GM23338 (cell line): ENCODE data around the gene PSG7. TPM values are rescaled to one million over a fixed set of nuclear protein-coding genes. Genes with fewer than 3 reads are reported as not detected.
"Not testable (repeated sequence)": the region's sequence is repeated elsewhere in the genome, so short reads cannot be mapped to it uniquely, and the experiment has no call there.

Source experiments
- ATAC-seq: fragments of 200-7000 bp; cut with Tn5 transposase; 3 replicates; pipeline ENCODE4 v1.9.1; 2020
- DNase-seq: peaks from one replicate; pipeline ENCODE4 v3.0.0-alpha.2; 2015; ENCODE audit warnings: low spot score
- H2AFZ ChIP-seq: fragments of 200-600 bp; sonication (generic); 2 replicates; pipeline ENCODE4 v1.8.0; 2016; ENCODE audit warnings: antibody characterized with exemption, mild to moderate bottlenecking, moderate library complexity
- H3F3A ChIP-seq: fragments of 200-600 bp; sonication (generic); replicated peaks from 2 replicates; pipeline ENCODE4 v1.8.0; 2017; ENCODE audit warnings: antibody characterized with exemption, mixed run types, low read depth
- H3K27ac ChIP-seq: fragments of 200-600 bp; sonication (generic); 2 replicates; pipeline ENCODE4 v1.6.1; 2016; ENCODE audit warnings: low read depth
- H3K27me3 ChIP-seq: fragments of 200-600 bp; sonication (generic); 2 replicates; pipeline ENCODE4 v1.8.0; 2016; ENCODE audit warnings: mild to moderate bottlenecking, mixed run types, moderate library complexity; ENCODE audit not compliant: insufficient read depth
- H3K36me3 ChIP-seq: fragments of 200-600 bp; sonication (generic); 2 replicates; pipeline ENCODE4 v1.8.0; 2016; ENCODE audit warnings: mild to moderate bottlenecking; ENCODE audit not compliant: insufficient read depth
- H3K4me1 ChIP-seq: fragments of 200-600 bp; sonication (generic); 2 replicates; pipeline ENCODE4 v1.8.0; 2016; ENCODE audit warnings: mild to moderate bottlenecking, moderate library complexity; ENCODE audit not compliant: insufficient read depth
- H3K4me2 ChIP-seq: fragments of 200-600 bp; sonication (generic); 2 replicates; pipeline ENCODE4 v1.7.1; 2017; ENCODE audit warnings: mixed run types
- H3K4me3 ChIP-seq: fragments of 200-600 bp; sonication (generic); 2 replicates; pipeline ENCODE4 v1.6.1; 2016; ENCODE audit warnings: mixed run types
- H3K79me2 ChIP-seq: fragments of 200-600 bp; sonication (generic); replicated peaks from 2 replicates; pipeline ENCODE4 v1.8.0; 2017; ENCODE audit warnings: mild to moderate bottlenecking; ENCODE audit not compliant: insufficient read depth
- H3K9me2 ChIP-seq: fragments of 200-600 bp; sonication (generic); 2 replicates; pipeline ENCODE4 v1.8.0; 2017; ENCODE audit not compliant: insufficient read depth
- H4K20me1 ChIP-seq: fragments of 200-600 bp; sonication (generic); replicated peaks from 2 replicates; pipeline ENCODE4 v1.8.0; 2017; ENCODE audit warnings: mild to moderate bottlenecking; ENCODE audit not compliant: insufficient read depth
- H3K27ac Mint-ChIP-seq: 2 replicates; pipeline ENCODE4 v1.8.0; 2020; ENCODE audit warnings: inconsistent platforms, mild to moderate bottlenecking, moderate library complexity, mixed read lengths
- H3K27me3 Mint-ChIP-seq: 3 replicates; pipeline ENCODE4 v1.8.0; 2022; ENCODE audit warnings: low read depth, mild to moderate bottlenecking, moderate library complexity, mixed read lengths, inconsistent platforms; ENCODE audit not compliant: insufficient read depth, poor library complexity
- H3K36me3 Mint-ChIP-seq: 3 replicates; pipeline ENCODE4 v1.8.0; 2021; ENCODE audit warnings: low read depth, mild to moderate bottlenecking, inconsistent platforms, moderate library complexity, mixed read lengths
- H3K4me1 Mint-ChIP-seq: 3 replicates; pipeline ENCODE4 v1.8.0; 2020; ENCODE audit warnings: mild to moderate bottlenecking, inconsistent platforms, mixed read lengths
- H3K4me3 Mint-ChIP-seq: 3 replicates; pipeline ENCODE4 v1.8.0; 2021; ENCODE audit warnings: moderate library complexity, mild to moderate bottlenecking, inconsistent platforms, mixed read lengths
- H3K9me3 Mint-ChIP-seq: 3 replicates; pipeline ENCODE4 v1.8.0; 2020; ENCODE audit warnings: moderate library complexity, mild to moderate bottlenecking, inconsistent platforms, mixed read lengths
- EZH2 ChIP-seq: fragments of 200-600 bp; sonication (generic); IDR thresholded peaks from one replicate; pipeline ENCODE4 v1.8.0; 2017; ENCODE audit warnings: antibody characterized with exemption, mild to moderate bottlenecking, low read depth; ENCODE audit not compliant: unreplicated experiment
- EZH2phosphoT487 ChIP-seq: fragments of 200-600 bp; sonication (generic); IDR thresholded peaks from one replicate; pipeline ENCODE4 v1.8.1; 2018; ENCODE audit warnings: antibody characterized with exemption; ENCODE audit not compliant: unreplicated experiment
- JUNB ChIP-seq: IDR thresholded peaks from one replicate; pipeline ENCODE4 v1.6.1; 2016; ENCODE audit warnings: antibody characterized with exemption; ENCODE audit not compliant: unreplicated experiment
- NANOG ChIP-seq: IDR thresholded peaks from 2 replicates; pipeline ENCODE4 v1.6.1; 2016; ENCODE audit warnings: antibody characterized with exemption, borderline replicate concordance
- POLR2AphosphoS5 ChIP-seq: IDR thresholded peaks from 2 replicates; pipeline ENCODE4 v1.6.1; 2016; ENCODE audit warnings: antibody characterized with exemption, low read depth
- ZNF114 ChIP-seq: fragments of 250-450 bp; sonication (Bioruptor Pico); IDR thresholded peaks from 2 replicates; pipeline ENCODE4 v1.5.0; 2020; ENCODE audit warnings: mild to moderate bottlenecking, moderate library complexity
- long read RNA-seq: library from polyadenylated mRNA; unstranded; transcript quantifications from one replicate; pipeline ENCODE4 v2.0.0, GENCODE V29; 2020; ENCODE audit not compliant: unreplicated experiment
- polyA plus RNA-seq: library from polyadenylated mRNA; unstranded; fragments of >200 nt; fragmentation: Nextera tagmentation; extraction: Ambion mirVana; gene quantifications from 2 replicates; pipeline ENCODE4 v1.2.1, GENCODE V29; 2016
- total RNA-seq: library from RNA; depleted of rRNA; stranded (reverse); fragments of >200 nt; shearing (Covaris generic); gene quantifications from 2 replicates; pipeline ENCODE4 v1.2.3, GENCODE V29; 2014; rRNA removed
- TF ChIP-seq, protein P1 (sequence below): IDR thresholded peaks from 2 replicates; pipeline ENCODE4 v1.6.1; 2016; ENCODE audit warnings: antibody characterized with exemption
- TF ChIP-seq, protein P2 (sequence below): IDR thresholded peaks from one replicate; pipeline ENCODE4 v1.6.1; 2018; ENCODE audit warnings: antibody characterized with exemption; ENCODE audit not compliant: unreplicated experiment

PSG7 gene
- not detected in 2 replicates for total RNA-seq
- not detected in 2 replicates for polyA plus RNA-seq
- long read RNA-seq, result 0 reads

DNA sequence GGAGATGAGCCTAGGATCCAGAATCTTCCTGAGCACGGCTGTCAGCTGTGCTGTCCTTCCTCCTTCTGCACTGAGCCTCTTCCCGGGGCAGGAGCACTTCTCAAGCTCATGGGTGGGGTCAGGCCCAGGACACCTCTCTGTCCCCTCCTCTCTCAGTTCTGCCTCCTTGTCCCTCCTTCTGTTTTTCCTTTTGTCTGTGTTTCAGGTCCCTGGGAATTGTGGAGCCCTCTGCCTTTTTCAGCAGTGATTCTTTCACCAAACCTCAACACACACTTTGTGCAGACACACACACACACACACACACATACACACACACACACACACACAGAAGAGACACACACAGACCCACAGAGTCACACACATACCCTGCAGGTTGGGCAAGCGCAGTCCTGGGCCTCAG, at the start of gene PSG7:
TSS of gene PSG7 (minus strand) at position 101 of the 400 bp plus-strand sequence. CDS start 131 bp downstream, outside the sequence.
- H2AFZ ChIP-seq, H4K20me1 ChIP-seq, H3K27me3 ChIP-seq, H3K79me2 ChIP-seq, H3K36me3 ChIP-seq, H3K9me2 ChIP-seq, DNase-seq, H3K27ac ChIP-seq, H3K4me2 ChIP-seq, H3K4me1 Mint-ChIP-seq, H3K27ac Mint-ChIP-seq, H3K4me3 ChIP-seq, H3F3A ChIP-seq, H3K4me3 Mint-ChIP-seq, ATAC-seq, H3K4me1 ChIP-seq: not testable (repeated sequence)
- Mint-ChIP-seq H3K9me3 (peaks cover 100% of the 10 kb centered on the region), H3K27me3 (peaks cover 10% of the 10 kb centered on the region), H3K36me3 (peaks cover 26% of the 10 kb centered on the region; the same call in 2 of the 3 replicates)

DNA sequence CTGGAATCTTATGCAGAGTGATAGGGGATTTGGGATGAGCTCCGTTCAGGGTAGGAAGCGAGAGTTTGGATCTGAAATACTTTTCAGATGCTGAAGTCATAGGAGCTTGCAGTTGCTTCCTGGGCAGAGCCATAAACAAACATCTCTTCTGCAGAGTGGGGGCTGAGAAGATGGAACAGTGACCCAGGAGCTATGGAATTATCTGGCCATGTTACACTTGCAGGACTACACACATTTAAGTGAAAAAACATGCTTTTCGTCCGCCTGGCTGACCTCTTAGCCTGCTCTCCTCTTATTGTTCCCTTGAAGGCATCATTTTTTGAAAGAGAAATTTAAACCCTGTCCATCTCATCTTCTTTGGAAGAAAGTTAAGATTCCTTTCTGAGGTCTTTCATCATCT, 48.6 kb upstream of the PSG7 start:
- Mint-ChIP-seq H3K27me3 (peaks cover 7% of the 10 kb centered on the region), H3K9me3 (peaks cover 85% of the 10 kb centered on the region), H3K27ac (no peak overlapping the region), H3K4me3 (no peak overlapping the region), H3K36me3 (peaks cover 23% of the 10 kb centered on the region), H3K4me1 (no peaks in the 10 kb centered on the region)
- H3K27ac ChIP-seq, result no peak overlapping the region
- H3K4me1 ChIP-seq, result no peaks in the 10 kb centered on the region
- H4K20me1 ChIP-seq, result no peaks in the 10 kb centered on the region
- H3K4me3 ChIP-seq, result no peak overlapping the region
- no peaks in the 10 kb centered on the region for H3K36me3 ChIP-seq
- H3K27me3 ChIP-seq, result no peaks in the 10 kb centered on the region
- no peaks in the 10 kb centered on the region for H3K9me2 ChIP-seq
- H3K4me2 ChIP-seq, result no peak overlapping the region
- DNase-seq (no peak), ATAC-seq (no peak)
- no peaks in the 10 kb centered on the region for H3K79me2 ChIP-seq
- no peak for TF ChIP-seq EZH2phosphoT487
- no peak for TF ChIP-seq ZNF114
- TF ChIP-seq JUNB, result no peak
- TF ChIP-seq EZH2, result no peak
- TF ChIP-seq, protein P1, sequence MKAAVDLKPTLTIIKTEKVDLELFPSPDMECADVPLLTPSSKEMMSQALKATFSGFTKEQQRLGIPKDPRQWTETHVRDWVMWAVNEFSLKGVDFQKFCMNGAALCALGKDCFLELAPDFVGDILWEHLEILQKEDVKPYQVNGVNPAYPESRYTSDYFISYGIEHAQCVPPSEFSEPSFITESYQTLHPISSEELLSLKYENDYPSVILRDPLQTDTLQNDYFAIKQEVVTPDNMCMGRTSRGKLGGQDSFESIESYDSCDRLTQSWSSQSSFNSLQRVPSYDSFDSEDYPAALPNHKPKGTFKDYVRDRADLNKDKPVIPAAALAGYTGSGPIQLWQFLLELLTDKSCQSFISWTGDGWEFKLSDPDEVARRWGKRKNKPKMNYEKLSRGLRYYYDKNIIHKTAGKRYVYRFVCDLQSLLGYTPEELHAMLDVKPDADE, result no peak
- TF ChIP-seq, protein P2, sequence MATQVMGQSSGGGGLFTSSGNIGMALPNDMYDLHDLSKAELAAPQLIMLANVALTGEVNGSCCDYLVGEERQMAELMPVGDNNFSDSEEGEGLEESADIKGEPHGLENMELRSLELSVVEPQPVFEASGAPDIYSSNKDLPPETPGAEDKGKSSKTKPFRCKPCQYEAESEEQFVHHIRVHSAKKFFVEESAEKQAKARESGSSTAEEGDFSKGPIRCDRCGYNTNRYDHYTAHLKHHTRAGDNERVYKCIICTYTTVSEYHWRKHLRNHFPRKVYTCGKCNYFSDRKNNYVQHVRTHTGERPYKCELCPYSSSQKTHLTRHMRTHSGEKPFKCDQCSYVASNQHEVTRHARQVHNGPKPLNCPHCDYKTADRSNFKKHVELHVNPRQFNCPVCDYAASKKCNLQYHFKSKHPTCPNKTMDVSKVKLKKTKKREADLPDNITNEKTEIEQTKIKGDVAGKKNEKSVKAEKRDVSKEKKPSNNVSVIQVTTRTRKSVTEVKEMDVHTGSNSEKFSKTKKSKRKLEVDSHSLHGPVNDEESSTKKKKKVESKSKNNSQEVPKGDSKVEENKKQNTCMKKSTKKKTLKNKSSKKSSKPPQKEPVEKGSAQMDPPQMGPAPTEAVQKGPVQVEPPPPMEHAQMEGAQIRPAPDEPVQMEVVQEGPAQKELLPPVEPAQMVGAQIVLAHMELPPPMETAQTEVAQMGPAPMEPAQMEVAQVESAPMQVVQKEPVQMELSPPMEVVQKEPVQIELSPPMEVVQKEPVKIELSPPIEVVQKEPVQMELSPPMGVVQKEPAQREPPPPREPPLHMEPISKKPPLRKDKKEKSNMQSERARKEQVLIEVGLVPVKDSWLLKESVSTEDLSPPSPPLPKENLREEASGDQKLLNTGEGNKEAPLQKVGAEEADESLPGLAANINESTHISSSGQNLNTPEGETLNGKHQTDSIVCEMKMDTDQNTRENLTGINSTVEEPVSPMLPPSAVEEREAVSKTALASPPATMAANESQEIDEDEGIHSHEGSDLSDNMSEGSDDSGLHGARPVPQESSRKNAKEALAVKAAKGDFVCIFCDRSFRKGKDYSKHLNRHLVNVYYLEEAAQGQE, result no peak
- no peak for TF ChIP-seq NANOG
- TF ChIP-seq POLR2AphosphoS5, result no peak
- no peak overlapping the region for H2AFZ ChIP-seq
- no peaks in the 10 kb centered on the region for H3F3A ChIP-seq

DNA sequence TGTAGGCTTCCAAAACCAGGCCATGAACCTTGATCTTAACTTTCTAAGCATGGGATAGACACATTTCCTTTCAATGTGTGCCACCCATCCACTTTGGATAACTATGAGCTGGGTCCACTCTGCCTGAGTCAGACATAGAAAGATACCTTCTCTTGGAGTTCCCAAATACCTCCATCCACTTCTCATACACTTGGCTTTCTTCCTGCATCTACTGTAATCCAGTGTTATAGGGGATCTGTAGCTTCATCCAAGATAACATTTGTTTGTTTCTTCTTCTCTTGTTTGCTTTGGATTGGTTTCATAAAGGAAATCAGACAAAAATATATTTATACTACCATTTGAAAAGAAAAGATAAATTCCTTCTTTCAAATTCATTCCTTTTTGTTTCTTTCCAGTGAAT, 45.1 kb upstream of the PSG7 start:
- H3K4me2 ChIP-seq, H3K27ac Mint-ChIP-seq, H3K4me3 ChIP-seq, H3K4me1 Mint-ChIP-seq, DNase-seq, H3K9me2 ChIP-seq, ATAC-seq, H3K79me2 ChIP-seq, H3K36me3 ChIP-seq, H3K27me3 ChIP-seq, H4K20me1 ChIP-seq, H3K4me3 Mint-ChIP-seq, H3K36me3 Mint-ChIP-seq, H2AFZ ChIP-seq, H3F3A ChIP-seq, H3K4me1 ChIP-seq, H3K27ac ChIP-seq: not testable (repeated sequence)
- H3K9me3 Mint-ChIP-seq, result peaks cover 84% of the 10 kb centered on the region
- H3K27me3 Mint-ChIP-seq, result peaks cover 10% of the 10 kb centered on the region

DNA sequence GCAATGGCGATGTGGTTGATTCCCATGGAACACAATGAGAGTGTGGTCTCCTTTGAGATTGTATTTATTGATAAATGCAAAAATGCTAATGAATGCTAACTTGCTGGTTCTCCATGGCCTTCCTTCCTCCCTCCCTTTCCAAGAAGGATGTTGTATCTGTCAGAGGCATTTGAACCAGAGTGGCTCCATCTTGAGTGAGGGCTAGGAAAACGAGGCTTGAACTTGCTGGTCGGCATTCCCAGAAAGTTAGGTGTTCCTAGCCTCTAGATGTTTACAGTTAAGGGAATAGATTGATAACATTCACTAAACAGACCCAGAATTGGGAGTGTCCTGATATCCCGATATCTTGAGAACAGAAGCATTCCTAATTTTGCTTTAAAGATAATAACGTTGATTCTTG, 34.4 kb upstream of the PSG7 start:
- not testable (repeated sequence) for H3K27ac ChIP-seq, H3K9me2 ChIP-seq, H3K4me2 ChIP-seq, H3K4me1 Mint-ChIP-seq, ATAC-seq, H3K27ac Mint-ChIP-seq, H3K79me2 ChIP-seq, H4K20me1 ChIP-seq, H3K4me1 ChIP-seq, H3K4me3 ChIP-seq, H3K27me3 Mint-ChIP-seq, H3K36me3 ChIP-seq, H2AFZ ChIP-seq, H3K27me3 ChIP-seq, H3K4me3 Mint-ChIP-seq, DNase-seq, H3F3A ChIP-seq
- peaks cover 16% of the 10 kb centered on the region for H3K36me3 Mint-ChIP-seq
- H3K9me3 Mint-ChIP-seq, result peaks cover 95% of the 10 kb centered on the region
